KMS-11 (cell line): ENCODE data around the gene TSPAN18.

Experiments used
- H2AFZ ChIP-seq: fragments of 200-600 bp; sonication (generic); 2 replicates; pipeline ENCODE4 v1.6.1; 2016; ENCODE audit warnings: antibody characterized with exemption, mixed run types, low read depth
- H3K27ac ChIP-seq: fragments of 200-600 bp; sonication (generic); 2 replicates; pipeline ENCODE4 v1.6.1; 2016; ENCODE audit warnings: mild to moderate bottlenecking, mixed run types
- H3K27me3 ChIP-seq: fragments of 200-600 bp; sonication (generic); 2 replicates; pipeline ENCODE4 v1.6.1; 2017; ENCODE audit warnings: mild to moderate bottlenecking, low read depth, mixed run types, moderate library complexity; ENCODE audit not compliant: insufficient read depth
- H3K36me3 ChIP-seq: fragments of 200-600 bp; sonication (generic); 2 replicates; pipeline ENCODE4 v1.6.1; 2017; ENCODE audit warnings: mild to moderate bottlenecking, mixed run types; ENCODE audit not compliant: insufficient read depth
- H3K4me1 ChIP-seq: fragments of 200-600 bp; sonication (generic); 2 replicates; pipeline ENCODE4 v1.6.1; 2016; ENCODE audit warnings: mild to moderate bottlenecking, low read depth, mixed run types; ENCODE audit not compliant: poor library complexity, severe bottlenecking
- H3K4me2 ChIP-seq: fragments of 200-600 bp; sonication (generic); 2 replicates; pipeline ENCODE4 v1.7.0; 2016; ENCODE audit warnings: mild to moderate bottlenecking, mixed run types
- H3K4me3 ChIP-seq: fragments of 200-600 bp; sonication (generic); IDR thresholded peaks from 2 replicates; pipeline ENCODE4 v1.6.1; 2017; ENCODE audit warnings: low read depth, low read length, mixed read lengths; ENCODE audit not compliant: insufficient read depth
- H3K79me2 ChIP-seq: fragments of 200-600 bp; sonication (generic); 2 replicates; pipeline ENCODE4 v1.6.1; 2016; ENCODE audit warnings: low read depth, mixed run types; ENCODE audit not compliant: insufficient read depth
- H3K9ac ChIP-seq: fragments of 200-600 bp; sonication (generic); 2 replicates; pipeline ENCODE4 v1.6.1; 2016; ENCODE audit warnings: mild to moderate bottlenecking, mixed run types
- H4K20me1 ChIP-seq: fragments of 200-600 bp; sonication (generic); 2 replicates; pipeline ENCODE4 v1.6.1; 2016; ENCODE audit warnings: mild to moderate bottlenecking, mixed run types; ENCODE audit not compliant: insufficient read depth
- TF ChIP-seq, protein P1 (sequence below): fragments of 200-600 bp; sonication (generic); conservative IDR thresholded peaks from 2 replicates; pipeline ENCODE4 v1.6.1; 2017; ENCODE audit warnings: low read depth, mild to moderate bottlenecking, antibody characterized with exemption, low read length, moderate library complexity, mixed read lengths

Gene TSPAN18

DNA sequence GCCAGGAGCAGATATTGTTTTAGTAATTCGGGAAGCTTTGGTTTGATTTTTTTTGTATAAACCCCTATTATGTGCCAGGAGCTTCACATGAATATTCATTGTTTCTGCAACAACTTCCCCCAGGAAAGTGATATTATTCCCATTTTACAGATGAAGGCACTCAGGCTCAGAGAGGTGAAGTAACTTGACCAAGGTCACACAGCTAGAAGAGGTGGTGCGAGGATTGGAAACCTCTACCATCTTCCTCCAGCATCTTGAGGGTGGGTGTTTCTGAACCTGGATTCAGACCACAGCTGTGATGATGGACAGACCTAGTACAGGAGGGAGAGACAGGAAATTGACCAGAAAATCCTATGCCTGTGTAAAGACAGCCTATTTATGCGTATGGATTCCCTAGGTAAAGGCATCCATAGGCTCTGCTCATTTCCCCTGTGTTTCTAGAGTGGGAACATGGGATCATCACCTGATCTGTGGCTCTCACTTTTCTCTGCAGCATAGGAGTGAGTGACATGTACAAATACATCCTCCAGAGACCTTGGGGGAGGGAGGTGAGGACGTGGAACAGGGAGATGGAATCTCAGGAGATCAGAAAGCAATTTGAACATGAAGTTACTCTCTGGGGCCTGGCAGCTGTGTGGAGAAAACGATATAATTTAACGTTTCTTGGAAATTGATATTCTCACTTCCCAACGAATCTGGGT is 81.4 kb downstream of the TSPAN18 start:
- Histone ChIP-seq H3K79me2 (no peaks in the 10 kb centered on the region), H4K20me1 (no peaks in the 10 kb centered on the region), H3K36me3 (no peaks in the 10 kb centered on the region), H3K9ac (no peak overlapping the region), H3K27ac (no peak overlapping the region), H3K27me3 (no peaks in the 10 kb centered on the region), H3K4me2 (no peak overlapping the region), H3K4me3 (no peak overlapping the region), H2AFZ (no peak overlapping the region), H3K4me1 (peaks cover 3% of the 10 kb centered on the region)
- TF ChIP-seq, protein P1, sequence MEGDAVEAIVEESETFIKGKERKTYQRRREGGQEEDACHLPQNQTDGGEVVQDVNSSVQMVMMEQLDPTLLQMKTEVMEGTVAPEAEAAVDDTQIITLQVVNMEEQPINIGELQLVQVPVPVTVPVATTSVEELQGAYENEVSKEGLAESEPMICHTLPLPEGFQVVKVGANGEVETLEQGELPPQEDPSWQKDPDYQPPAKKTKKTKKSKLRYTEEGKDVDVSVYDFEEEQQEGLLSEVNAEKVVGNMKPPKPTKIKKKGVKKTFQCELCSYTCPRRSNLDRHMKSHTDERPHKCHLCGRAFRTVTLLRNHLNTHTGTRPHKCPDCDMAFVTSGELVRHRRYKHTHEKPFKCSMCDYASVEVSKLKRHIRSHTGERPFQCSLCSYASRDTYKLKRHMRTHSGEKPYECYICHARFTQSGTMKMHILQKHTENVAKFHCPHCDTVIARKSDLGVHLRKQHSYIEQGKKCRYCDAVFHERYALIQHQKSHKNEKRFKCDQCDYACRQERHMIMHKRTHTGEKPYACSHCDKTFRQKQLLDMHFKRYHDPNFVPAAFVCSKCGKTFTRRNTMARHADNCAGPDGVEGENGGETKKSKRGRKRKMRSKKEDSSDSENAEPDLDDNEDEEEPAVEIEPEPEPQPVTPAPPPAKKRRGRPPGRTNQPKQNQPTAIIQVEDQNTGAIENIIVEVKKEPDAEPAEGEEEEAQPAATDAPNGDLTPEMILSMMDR: no peak

DNA sequence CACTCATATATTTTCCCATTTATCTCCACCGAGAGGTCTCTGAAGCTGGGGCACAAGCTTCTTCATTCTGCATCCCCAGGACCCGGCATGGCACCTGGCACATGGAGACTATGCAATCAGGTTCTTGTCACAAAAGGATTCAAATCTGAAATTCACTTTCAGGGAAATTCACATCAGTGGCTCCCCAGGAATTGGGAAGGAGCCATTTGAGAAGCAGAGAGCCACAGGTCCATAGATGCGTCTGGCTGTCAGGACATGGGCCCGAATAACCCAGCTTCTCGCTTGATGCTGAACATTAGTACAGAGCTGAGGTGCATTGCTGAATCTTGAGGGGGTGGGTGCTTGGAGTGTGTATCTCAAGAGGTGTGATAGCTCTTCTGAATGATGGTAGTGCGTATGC is 82.5 kb downstream of the TSPAN18 start:
- Histone ChIP-seq H3K79me2 (no peaks in the 10 kb centered on the region), H3K4me1 (peaks cover 3% of the 10 kb centered on the region), H3K36me3 (no peaks in the 10 kb centered on the region), H3K27me3 (no peaks in the 10 kb centered on the region), H3K4me3 (no peak overlapping the region), H2AFZ (no peak overlapping the region), H3K9ac (no peak overlapping the region), H3K27ac (no peak overlapping the region), H4K20me1 (no peaks in the 10 kb centered on the region), H3K4me2 (no peak overlapping the region)
- TF ChIP-seq, protein P1: no peak

DNA sequence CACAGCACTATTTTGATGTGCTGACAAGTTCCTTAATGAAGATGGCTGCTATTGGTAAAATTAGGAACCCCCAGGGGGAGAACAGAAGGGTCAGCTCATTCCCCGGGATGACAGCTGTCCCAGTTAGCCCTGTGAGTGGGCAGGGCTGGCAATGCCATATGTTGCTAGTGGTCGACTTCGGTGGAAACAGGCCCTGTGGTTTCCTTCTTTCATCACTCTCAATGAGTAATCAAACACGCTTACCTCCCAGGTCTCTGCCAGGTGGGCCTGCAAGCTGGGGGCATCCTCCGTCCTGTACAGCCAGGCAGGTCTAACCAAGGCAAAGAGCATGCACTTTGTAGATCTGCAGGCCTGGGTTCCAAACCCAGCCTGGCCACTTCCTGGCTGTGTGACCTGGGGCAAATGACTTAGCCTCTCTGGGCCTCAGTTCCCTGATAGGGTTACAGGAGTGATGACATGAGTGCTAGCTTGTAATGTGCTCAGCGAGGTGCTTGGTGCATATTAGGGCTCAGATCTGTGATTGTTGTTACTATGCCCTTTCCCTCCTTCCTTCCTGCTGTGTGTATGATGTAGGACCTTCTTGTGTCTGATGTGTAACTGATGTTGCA is 85.2 kb downstream of the TSPAN18 start:
- TF ChIP-seq, protein P1: no peak
- Histone ChIP-seq H3K4me3 (no peak overlapping the region), H4K20me1 (no peaks in the 10 kb centered on the region), H3K27ac (no peak overlapping the region), H3K79me2 (no peaks in the 10 kb centered on the region), H3K4me2 (no peak overlapping the region), H2AFZ (no peak overlapping the region), H3K36me3 (no peaks in the 10 kb centered on the region), H3K4me1 (no peaks in the 10 kb centered on the region), H3K9ac (no peak overlapping the region), H3K27me3 (no peaks in the 10 kb centered on the region)

DNA sequence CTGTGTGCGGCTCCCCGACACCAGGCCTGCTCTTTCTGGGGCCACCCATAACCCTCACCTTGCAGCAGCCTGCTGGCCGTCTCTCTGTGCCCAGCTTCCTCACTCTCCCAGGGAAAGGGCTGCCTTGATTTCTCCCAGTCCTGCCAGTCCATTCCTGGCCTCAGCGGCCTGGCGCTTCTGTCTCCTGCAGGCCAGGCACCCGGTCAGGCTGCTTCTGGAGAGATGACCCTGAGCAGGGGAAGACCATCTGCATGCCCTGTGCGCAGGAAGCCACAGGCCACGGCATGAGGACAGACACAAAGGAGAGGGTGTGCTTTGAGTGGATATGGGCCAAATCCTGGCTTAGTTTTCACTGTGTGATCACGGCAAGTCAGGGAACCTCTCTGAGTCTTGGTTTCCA is 86.2 kb downstream of the TSPAN18 start:
- H3K36me3 ChIP-seq: no peaks in the 10 kb centered on the region
- no peak overlapping the region for H2AFZ ChIP-seq
- TF ChIP-seq, protein P1: no peak
- H3K9ac ChIP-seq: no peak overlapping the region
- no peaks in the 10 kb centered on the region for H4K20me1 ChIP-seq
- no peak overlapping the region for H3K4me2 ChIP-seq
- no peak overlapping the region for H3K27ac ChIP-seq
- no peaks in the 10 kb centered on the region for H3K4me1 ChIP-seq
- no peak overlapping the region for H3K4me3 ChIP-seq
- H3K79me2 ChIP-seq: no peaks in the 10 kb centered on the region
- H3K27me3 ChIP-seq: no peaks in the 10 kb centered on the region
